ENCODE measurements around the gene IL36B. TPM values are rescaled to one million over a fixed set of nuclear protein-coding genes. Genes with fewer than 3 reads are reported as not detected.

Gene IL36B
- total and polyA plus RNA-seq, 9 of the 15 experiments (the other 6 are each of a cell fraction or from before 2014, with no cell fraction given) = not detected

DNA sequence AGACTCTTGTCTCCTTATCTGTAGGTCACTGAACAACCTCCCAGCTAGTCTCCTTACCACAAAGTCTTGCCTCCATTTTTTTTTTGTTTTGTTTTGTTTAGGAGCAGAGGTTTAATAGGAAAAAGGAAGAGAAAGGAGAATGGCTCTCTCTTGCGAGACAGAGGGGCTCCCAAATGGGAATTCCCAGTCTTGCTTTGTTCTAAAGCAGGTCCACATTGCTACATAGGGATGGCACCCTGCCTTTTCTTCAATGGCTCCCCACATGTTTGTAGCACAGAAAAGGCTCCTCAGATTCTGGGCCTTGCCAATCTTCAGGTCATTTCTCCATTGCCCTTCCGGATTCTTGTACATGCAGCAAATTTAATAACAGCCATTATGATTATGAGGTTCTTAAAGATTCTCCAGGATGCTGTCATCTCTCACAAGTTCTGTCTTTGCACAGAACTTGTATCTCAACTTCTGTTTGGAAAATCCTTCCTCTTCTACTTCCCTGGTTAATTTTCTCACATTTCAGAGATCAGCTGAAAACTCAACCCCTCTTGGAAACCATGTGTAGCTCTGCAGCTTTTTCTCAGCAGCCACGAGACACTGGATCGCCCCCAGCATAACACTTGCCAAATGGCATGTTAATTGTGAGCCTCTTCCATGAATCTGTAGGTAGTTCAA, 38.7 kb upstream of the IL36B start:
- intact Hi-C loops (cut with micrococcal nuclease) = no loop called here
- no peak for FAIRE-seq
- in situ Hi-C loops (cut with MboI) = no loop called here

DNA sequence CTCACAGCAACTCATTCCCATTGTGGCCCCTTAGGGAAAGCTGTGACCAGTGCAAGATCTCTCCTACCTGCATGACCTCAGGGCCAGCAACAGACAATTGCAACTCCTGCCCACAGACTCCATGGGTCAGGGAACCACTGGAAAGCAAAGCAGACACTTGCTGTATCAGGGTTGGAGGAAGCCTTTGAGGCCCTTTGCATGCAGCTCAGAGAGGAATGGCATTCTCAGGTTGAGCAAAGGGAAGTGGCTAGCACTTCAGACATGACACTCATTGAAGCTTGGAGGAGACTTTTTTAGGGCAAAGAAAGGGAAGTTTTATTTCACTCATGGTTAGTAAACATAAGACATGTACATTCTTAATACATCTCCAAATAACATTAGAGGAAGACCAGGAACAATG, 37.2 kb upstream of the IL36B start:
- H2AFZ ChIP-seq (ENCODE audit: low read depth, low read length) = no peak overlapping the region
- H3K27me3 ChIP-seq (ENCODE audit: control insufficient read depth in 2 of 2, insufficient read depth in 2 of 2, low read length in 2 of 2) = peaks cover 4 to 21% of the 10 kb centered on the region in 2 experiments; a peak in 3 of 5 replicates
- no peaks in the 10 kb centered on the region for H3K4me1 ChIP-seq (replicated peaks in 1 of 2; ENCODE audit: control insufficient read depth in 2 of 2, insufficient read depth in 2 of 2, low read length in 2 of 2)
- no peaks in the 10 kb centered on the region for H3K79me2 ChIP-seq (ENCODE audit: control insufficient read depth, insufficient read depth, low read length)
- H3K4me3 ChIP-seq = no peak overlapping the region
- in situ Hi-C loops (cut with MboI) (no loop called here), intact Hi-C loops (cut with micrococcal nuclease) (loop anchor here (10.0 kb wide), 1 partner anchor 135 kb away; no protein-coding TSS in a partner anchor)
- H3K4me2 ChIP-seq (ENCODE audit: insufficient read depth, low read length) = no peak overlapping the region
- H3K9me3 ChIP-seq (replicated peaks; ENCODE audit: control insufficient read depth, insufficient read depth, low read depth, low read length) = no peaks in the 10 kb centered on the region
- ChIA-PET CTCF (ENCODE audit: low intra/inter-chr PET ratio) (no interaction called here), POLR2A (interaction anchor here (0.7 to 1.5 kb wide), 5 partner anchors 10 to 212 kb away, joined by 3 to 4 read pairs (median 3); no protein-coding TSS in a partner anchor)
- no peak overlapping the region for H3K9ac ChIP-seq (ENCODE audit: insufficient read depth in 1 of 2, low read depth in 2 of 2, low read length in 2 of 2)
- no TSS peak for BruUV-seq (replicated peaks)
- H4K20me1 ChIP-seq (replicated peaks; ENCODE audit: control insufficient read depth, insufficient read depth, low read length) = no peaks in the 10 kb centered on the region
- ATAC-seq (no peak), FAIRE-seq (no peak), DNase-seq (ENCODE audit: extremely low read depth in 1 of 4, low spot score in 3 of 4) (no peak)
- no peaks in the 10 kb centered on the region for H3K36me3 ChIP-seq (ENCODE audit: control insufficient read depth, insufficient read depth, low read length)
- no peaks in the 10 kb centered on the region for H3K9me1 ChIP-seq (ENCODE audit: control insufficient read depth, insufficient read depth, low read length)
- no peak overlapping the region for H3K27ac ChIP-seq (ENCODE audit: extremely low read depth, low read depth, low read length)
- TF ChIP-seq HDAC8 (tag; IDR thresholded peaks at IDR 0.05) (no peak), PML (IDR thresholded peaks at IDR 0.05; ENCODE audit: low read length) (no peak), ARHGAP35 (IDR thresholded peaks at IDR 0.05; ENCODE audit: partially characterized antibody) (no peak), GATA2 (CRISPR knock-in tag; IDR thresholded peaks at IDR 0.05) (no peak), TRIM24 (IDR thresholded peaks at IDR 0.05) (no peak)
- TF ChIP-seq, protein P1, sequence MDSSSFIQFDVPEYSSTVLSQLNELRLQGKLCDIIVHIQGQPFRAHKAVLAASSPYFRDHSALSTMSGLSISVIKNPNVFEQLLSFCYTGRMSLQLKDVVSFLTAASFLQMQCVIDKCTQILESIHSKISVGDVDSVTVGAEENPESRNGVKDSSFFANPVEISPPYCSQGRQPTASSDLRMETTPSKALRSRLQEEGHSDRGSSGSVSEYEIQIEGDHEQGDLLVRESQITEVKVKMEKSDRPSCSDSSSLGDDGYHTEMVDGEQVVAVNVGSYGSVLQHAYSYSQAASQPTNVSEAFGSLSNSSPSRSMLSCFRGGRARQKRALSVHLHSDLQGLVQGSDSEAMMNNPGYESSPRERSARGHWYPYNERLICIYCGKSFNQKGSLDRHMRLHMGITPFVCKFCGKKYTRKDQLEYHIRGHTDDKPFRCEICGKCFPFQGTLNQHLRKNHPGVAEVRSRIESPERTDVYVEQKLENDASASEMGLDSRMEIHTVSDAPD (CRISPR knock-in tag; IDR thresholded peaks at IDR 0.05) = no peak
- TF ChIP-seq, protein P2, sequence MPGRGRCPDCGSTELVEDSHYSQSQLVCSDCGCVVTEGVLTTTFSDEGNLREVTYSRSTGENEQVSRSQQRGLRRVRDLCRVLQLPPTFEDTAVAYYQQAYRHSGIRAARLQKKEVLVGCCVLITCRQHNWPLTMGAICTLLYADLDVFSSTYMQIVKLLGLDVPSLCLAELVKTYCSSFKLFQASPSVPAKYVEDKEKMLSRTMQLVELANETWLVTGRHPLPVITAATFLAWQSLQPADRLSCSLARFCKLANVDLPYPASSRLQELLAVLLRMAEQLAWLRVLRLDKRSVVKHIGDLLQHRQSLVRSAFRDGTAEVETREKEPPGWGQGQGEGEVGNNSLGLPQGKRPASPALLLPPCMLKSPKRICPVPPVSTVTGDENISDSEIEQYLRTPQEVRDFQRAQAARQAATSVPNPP (IDR thresholded peaks at IDR 0.05; ENCODE audit: borderline replicate concordance, insufficient read depth, insufficient read length) = no peak
- TF ChIP-seq, protein P3, sequence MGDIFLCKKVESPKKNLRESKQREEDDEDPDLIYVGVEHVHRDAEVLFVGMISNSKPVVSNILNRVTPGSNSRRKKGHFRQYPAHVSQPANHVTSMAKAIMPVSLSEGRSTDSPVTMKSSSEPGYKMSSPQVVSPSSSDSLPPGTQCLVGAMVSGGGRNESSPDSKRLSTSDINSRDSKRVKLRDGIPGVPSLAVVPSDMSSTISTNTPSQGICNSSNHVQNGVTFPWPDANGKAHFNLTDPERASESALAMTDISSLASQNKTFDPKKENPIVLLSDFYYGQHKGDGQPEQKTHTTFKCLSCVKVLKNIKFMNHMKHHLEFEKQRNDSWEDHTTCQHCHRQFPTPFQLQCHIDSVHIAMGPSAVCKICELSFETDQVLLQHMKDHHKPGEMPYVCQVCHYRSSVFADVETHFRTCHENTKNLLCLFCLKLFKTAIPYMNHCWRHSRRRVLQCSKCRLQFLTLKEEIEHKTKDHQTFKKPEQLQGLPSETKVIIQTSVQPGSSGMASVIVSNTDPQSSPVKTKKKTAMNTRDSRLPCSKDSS (IDR thresholded peaks at IDR 0.05; ENCODE audit: low read depth, partially characterized antibody) = no peak

More for the DNA sequence above, 38.7 kb upstream of the IL36B start:
- Histone ChIP-seq H3K79me2 (ENCODE audit: control insufficient read depth, insufficient read depth, low read length) (no peaks in the 10 kb centered on the region), H3K4me1 (replicated peaks in 1 of 2; ENCODE audit: control insufficient read depth in 2 of 2, insufficient read depth in 2 of 2, low read length in 2 of 2) (no peaks in the 10 kb centered on the region), H3K9me3 (replicated peaks; ENCODE audit: control insufficient read depth, insufficient read depth, low read depth, low read length) (no peaks in the 10 kb centered on the region), H3K4me3 (no peak overlapping the region), H4K20me1 (replicated peaks; ENCODE audit: control insufficient read depth, insufficient read depth, low read length) (no peaks in the 10 kb centered on the region), H3K9ac (ENCODE audit: insufficient read depth in 1 of 2, low read depth in 2 of 2, low read length in 2 of 2) (no peak overlapping the region), H3K9me1 (ENCODE audit: control insufficient read depth, insufficient read depth, low read length) (no peaks in the 10 kb centered on the region), H3K27me3 (ENCODE audit: control insufficient read depth in 2 of 2, insufficient read depth in 2 of 2, low read length in 2 of 2) (peaks cover 4 to 21% of the 10 kb centered on the region in 2 experiments; a peak in 3 of 5 replicates), H3K4me2 (ENCODE audit: insufficient read depth, low read length) (no peak overlapping the region), H2AFZ (ENCODE audit: low read depth, low read length) (no peak overlapping the region), H3K36me3 (ENCODE audit: control insufficient read depth, insufficient read depth, low read length) (no peaks in the 10 kb centered on the region), H3K27ac (ENCODE audit: extremely low read depth, low read depth, low read length) (no peak overlapping the region)
- ATAC-seq (no peak), DNase-seq (ENCODE audit: extremely low read depth in 1 of 4, low spot score in 3 of 4) (no peak)
- BruUV-seq (replicated peaks) = no TSS peak
- CTCF ChIA-PET (ENCODE audit: low intra/inter-chr PET ratio) = interaction anchor here (1.1 kb wide), 1 partner anchor 12 kb away, joined by 3 read pairs; no protein-coding TSS in a partner anchor
- POLR2A ChIA-PET = interaction anchor here (1.0 to 1.2 kb wide), 3 partner anchors 9 to 276 kb away, joined by 3 read pairs; no protein-coding TSS in a partner anchor
- TF ChIP-seq ZFP36 (IDR thresholded peaks at IDR 0.05; ENCODE audit: low read depth, low read length, partially characterized antibody) (no peak), POLR2G (IDR thresholded peaks at IDR 0.05; ENCODE audit: low read depth, low read length) (no peak), TCF3 (CRISPR knock-in tag; IDR thresholded peaks at IDR 0.05) (no peak)
- TF ChIP-seq, protein P4, sequence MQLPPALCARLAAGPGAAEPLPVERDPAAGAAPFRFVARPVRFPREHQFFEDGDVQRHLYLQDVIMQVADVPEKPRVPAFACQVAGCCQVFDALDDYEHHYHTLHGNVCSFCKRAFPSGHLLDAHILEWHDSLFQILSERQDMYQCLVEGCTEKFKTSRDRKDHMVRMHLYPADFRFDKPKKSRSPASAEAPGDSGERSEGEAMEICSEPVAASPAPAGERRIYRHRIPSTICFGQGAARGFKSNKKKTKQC (CRISPR knock-in tag; IDR thresholded peaks at IDR 0.05) = no peak
- 0% methylated on average over 4 of the region's 4 CpGs for WGBS (ENCODE audit: insufficient coverage, low coverage, missing lambda C conversion rate)
